SK-N-MC (cell line): ENCODE measurements around the gene JMJD6.

ENCODE experiments used
- EZH2 ChIP-seq: fragments of 200-600 bp; sonication (generic); IDR thresholded peaks from one replicate; pipeline ENCODE4 v1.6.1; 2017; ENCODE audit warnings: antibody characterized with exemption
- POLR2AphosphoS5 ChIP-seq: IDR thresholded peaks from 2 replicates; pipeline ENCODE4 v1.6.1; 2012; ENCODE audit warnings: mild to moderate bottlenecking, low read depth, low read length, borderline replicate concordance

GRCh38 chr17:76704805-76705204 is 21.6 kb downstream of the JMJD6 start:
- no peak for TF ChIP-seq EZH2
- TF ChIP-seq POLR2AphosphoS5, result no peak
